HEK293 (cell line): ENCODE data around the gene ADRA2C.

ENCODE experiments used
- CTCF ChIA-PET: fragments of 350-600 bp; formaldehyde crosslinking; extraction: SDS; loops from one replicate; lab custom pipeline; 2021; ENCODE audit warnings: antibody characterized with exemption; lab: Yijun Ruan, JAX
- POLR2A ChIA-PET: fragments of 300-600 bp; formaldehyde crosslinking; extraction: SDS; loops from one replicate; lab custom pipeline; 2020; ENCODE audit warnings: antibody characterized with exemption, inconsistent platforms; lab: Yijun Ruan, JAX
- H3K27ac ChIP-seq: fragments of 200-500 bp; sonication (Bioruptor generic); 2 replicates; pipeline ENCODE4 v1.5.1; 2014; ENCODE audit warnings: low read depth, low read length, control low read depth, inconsistent platforms; ENCODE audit errors: extremely low read depth
- H3K36me3 ChIP-seq, 2 experiments: fragments of 200-500 bp in 1 of 2; sonication (Bioruptor generic) in 1 of 2; 1 replicate in 1 of 2; 2 replicates in 1 of 2; pipeline ENCODE4 v1.5.1; 2014 to 2017; ENCODE audit warnings: inconsistent platforms in 2 of 2, low read length in 2 of 2; ENCODE audit not compliant: control insufficient read depth in 2 of 2, insufficient read depth in 1 of 2
- H3K4me1 ChIP-seq: fragments of 200-500 bp; sonication (Bioruptor generic); 2 replicates; pipeline ENCODE4 v1.5.1; 2014; ENCODE audit warnings: mild to moderate bottlenecking, low read length, inconsistent platforms; ENCODE audit not compliant: control insufficient read depth, insufficient read depth
- H3K4me3 ChIP-seq: 2 replicates; pipeline ENCODE4 v1.5.1; 2011; ENCODE audit warnings: low read depth, mild to moderate bottlenecking, control low read depth, low read length, moderate library complexity
- H3K9me3 ChIP-seq: fragments of 200-500 bp; sonication (Bioruptor generic); 2 replicates; pipeline ENCODE4 v1.5.1; 2014; ENCODE audit warnings: low read depth, low read length, inconsistent platforms; ENCODE audit not compliant: control insufficient read depth, insufficient read depth
- ZIC2 ChIP-seq: fragments of 450-650 bp; formaldehyde crosslinking; IDR thresholded peaks from 2 replicates; pipeline ENCODE4 v1.5.1; 2016; ENCODE audit warnings: missing biosample characterization, missing genetic modification characterization
- ZNF132 ChIP-seq: fragments of 450-650 bp; formaldehyde crosslinking; IDR thresholded peaks from 2 replicates; pipeline ENCODE4 v1.5.1; 2017; ENCODE audit warnings: missing biosample characterization, missing genetic modification characterization, borderline replicate concordance
- ZNF544 ChIP-seq: fragments of 450-650 bp; formaldehyde crosslinking; IDR thresholded peaks from 2 replicates; pipeline ENCODE4 v1.5.0; 2017; ENCODE audit warnings: missing biosample characterization, missing genetic modification characterization
- ZNF549 ChIP-seq: fragments of 450-650 bp; IDR thresholded peaks from 2 replicates; pipeline ENCODE4 v1.5.1; 2018; ENCODE audit warnings: missing biosample characterization, missing genetic modification characterization, mild to moderate bottlenecking, inconsistent platforms, moderate library complexity
- ZNF558 ChIP-seq: fragments of 450-650 bp; formaldehyde crosslinking; IDR thresholded peaks from 2 replicates; pipeline ENCODE4 v1.5.1; 2016; ENCODE audit warnings: missing biosample characterization, missing genetic modification characterization
- ZNF600 ChIP-seq: fragments of 450-650 bp; formaldehyde crosslinking; IDR thresholded peaks from 2 replicates; pipeline ENCODE4 v1.5.1; 2016; ENCODE audit warnings: missing biosample characterization, missing genetic modification characterization
- TF ChIP-seq, protein P1 (sequence below): fragments of 450-650 bp; formaldehyde crosslinking; IDR thresholded peaks from 2 replicates; pipeline ENCODE4 v1.5.1; 2017; ENCODE audit warnings: missing biosample characterization, missing genetic modification characterization
- TF ChIP-seq, protein P2 (sequence below): fragments of 450-650 bp; formaldehyde crosslinking; IDR thresholded peaks from 2 replicates; pipeline ENCODE4 v1.5.1; 2016; ENCODE audit warnings: missing biosample characterization, missing genetic modification characterization
- TF ChIP-seq, protein P3 (sequence below): sonication (generic); formaldehyde crosslinking; IDR thresholded peaks from 2 replicates; pipeline ENCODE4 v1.8.1; 2022; ENCODE audit warnings: mild to moderate bottlenecking, moderate library complexity, missing genetic modification reagents
- TF ChIP-seq, protein P4 (sequence below): fragments of 450-650 bp; formaldehyde crosslinking; conservative IDR thresholded peaks from 2 replicates; pipeline ENCODE4 v1.5.1; 2016; ENCODE audit warnings: low read depth, missing biosample characterization, missing genetic modification characterization
- TF ChIP-seq, protein P5 (sequence below): fragments of 450-650 bp; formaldehyde crosslinking; IDR thresholded peaks from 2 replicates; pipeline ENCODE4 v1.5.1; 2016; ENCODE audit warnings: missing biosample characterization, missing genetic modification characterization
- TF ChIP-seq, protein P6 (sequence below): fragments of 450-650 bp; formaldehyde crosslinking; IDR thresholded peaks from 2 replicates; pipeline ENCODE4 v1.5.1; 2016; ENCODE audit warnings: missing biosample characterization, missing genetic modification characterization

The ADRA2C gene

DNA sequence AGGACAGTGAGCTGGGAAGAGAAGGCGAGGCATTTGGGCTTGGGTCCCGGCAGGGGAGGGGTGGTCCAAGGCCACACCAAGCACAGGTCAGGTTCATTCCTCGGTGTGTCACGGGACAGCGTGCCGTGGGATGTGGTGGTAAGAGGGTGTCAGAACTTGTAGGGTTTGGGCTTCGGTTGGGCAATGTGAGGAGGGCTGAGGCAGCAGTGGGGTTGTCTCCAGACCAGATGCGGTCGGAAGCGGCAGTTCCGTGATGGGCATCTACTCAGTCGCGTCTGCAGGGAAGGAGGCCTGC lies 22.1 kb downstream of the ADRA2C start (continued):
- TF ChIP-seq, protein P1, sequence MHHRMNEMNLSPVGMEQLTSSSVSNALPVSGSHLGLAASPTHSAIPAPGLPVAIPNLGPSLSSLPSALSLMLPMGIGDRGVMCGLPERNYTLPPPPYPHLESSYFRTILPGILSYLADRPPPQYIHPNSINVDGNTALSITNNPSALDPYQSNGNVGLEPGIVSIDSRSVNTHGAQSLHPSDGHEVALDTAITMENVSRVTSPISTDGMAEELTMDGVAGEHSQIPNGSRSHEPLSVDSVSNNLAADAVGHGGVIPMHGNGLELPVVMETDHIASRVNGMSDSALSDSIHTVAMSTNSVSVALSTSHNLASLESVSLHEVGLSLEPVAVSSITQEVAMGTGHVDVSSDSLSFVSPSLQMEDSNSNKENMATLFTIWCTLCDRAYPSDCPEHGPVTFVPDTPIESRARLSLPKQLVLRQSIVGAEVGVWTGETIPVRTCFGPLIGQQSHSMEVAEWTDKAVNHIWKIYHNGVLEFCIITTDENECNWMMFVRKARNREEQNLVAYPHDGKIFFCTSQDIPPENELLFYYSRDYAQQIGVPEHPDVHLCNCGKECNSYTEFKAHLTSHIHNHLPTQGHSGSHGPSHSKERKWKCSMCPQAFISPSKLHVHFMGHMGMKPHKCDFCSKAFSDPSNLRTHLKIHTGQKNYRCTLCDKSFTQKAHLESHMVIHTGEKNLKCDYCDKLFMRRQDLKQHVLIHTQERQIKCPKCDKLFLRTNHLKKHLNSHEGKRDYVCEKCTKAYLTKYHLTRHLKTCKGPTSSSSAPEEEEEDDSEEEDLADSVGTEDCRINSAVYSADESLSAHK (tag by site-specific recombination) = no peak

DNA sequence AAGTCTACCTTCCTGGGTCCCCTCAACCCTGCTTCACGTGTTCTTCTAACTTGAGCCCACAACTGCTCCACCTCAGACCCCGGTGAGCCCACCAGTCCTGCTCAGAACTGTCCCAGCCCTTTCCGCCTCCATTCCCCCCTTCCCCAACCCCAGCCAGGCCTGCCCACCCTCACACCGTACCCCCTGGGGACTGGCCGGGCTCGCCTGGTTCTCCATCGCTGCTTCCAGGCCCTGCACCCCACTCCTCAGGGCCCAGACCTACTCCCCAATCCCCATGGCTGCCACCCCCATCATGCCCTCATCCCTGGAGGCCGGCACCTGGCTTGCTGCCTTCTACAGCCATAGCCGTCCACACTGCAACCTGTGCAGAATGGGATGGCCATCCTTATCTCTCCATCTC lies 23.4 kb downstream of the ADRA2C start:
- Histone ChIP-seq H3K4me1 (no peaks in the 10 kb centered on the region), H3K36me3 (no peaks in the 10 kb centered on the region), H3K27ac (no peak overlapping the region), H3K4me3 (no peak overlapping the region), H3K9me3 (no peaks in the 10 kb centered on the region)
- ChIA-PET CTCF (no interaction called here), POLR2A (no interaction called here)
- TF ChIP-seq ZNF132 = no peak
- TF ChIP-seq, protein P2, sequence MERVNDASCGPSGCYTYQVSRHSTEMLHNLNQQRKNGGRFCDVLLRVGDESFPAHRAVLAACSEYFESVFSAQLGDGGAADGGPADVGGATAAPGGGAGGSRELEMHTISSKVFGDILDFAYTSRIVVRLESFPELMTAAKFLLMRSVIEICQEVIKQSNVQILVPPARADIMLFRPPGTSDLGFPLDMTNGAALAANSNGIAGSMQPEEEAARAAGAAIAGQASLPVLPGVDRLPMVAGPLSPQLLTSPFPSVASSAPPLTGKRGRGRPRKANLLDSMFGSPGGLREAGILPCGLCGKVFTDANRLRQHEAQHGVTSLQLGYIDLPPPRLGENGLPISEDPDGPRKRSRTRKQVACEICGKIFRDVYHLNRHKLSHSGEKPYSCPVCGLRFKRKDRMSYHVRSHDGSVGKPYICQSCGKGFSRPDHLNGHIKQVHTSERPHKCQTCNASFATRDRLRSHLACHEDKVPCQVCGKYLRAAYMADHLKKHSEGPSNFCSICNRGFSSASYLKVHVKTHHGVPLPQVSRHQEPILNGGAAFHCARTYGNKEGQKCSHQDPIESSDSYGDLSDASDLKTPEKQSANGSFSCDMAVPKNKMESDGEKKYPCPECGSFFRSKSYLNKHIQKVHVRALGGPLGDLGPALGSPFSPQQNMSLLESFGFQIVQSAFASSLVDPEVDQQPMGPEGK = no peak
- TF ChIP-seq, protein P3, sequence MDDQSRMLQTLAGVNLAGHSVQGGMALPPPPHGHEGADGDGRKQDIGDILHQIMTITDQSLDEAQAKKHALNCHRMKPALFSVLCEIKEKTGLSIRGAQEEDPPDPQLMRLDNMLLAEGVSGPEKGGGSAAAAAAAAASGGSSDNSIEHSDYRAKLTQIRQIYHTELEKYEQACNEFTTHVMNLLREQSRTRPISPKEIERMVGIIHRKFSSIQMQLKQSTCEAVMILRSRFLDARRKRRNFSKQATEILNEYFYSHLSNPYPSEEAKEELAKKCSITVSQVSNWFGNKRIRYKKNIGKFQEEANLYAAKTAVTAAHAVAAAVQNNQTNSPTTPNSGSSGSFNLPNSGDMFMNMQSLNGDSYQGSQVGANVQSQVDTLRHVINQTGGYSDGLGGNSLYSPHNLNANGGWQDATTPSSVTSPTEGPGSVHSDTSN (CRISPR knock-in tag) = no peak
- no peak for TF ChIP-seq ZNF600 (tag by site-specific recombination)
- TF ChIP-seq ZNF544 (tag by site-specific recombination) = no peak
- TF ChIP-seq, protein P4, sequence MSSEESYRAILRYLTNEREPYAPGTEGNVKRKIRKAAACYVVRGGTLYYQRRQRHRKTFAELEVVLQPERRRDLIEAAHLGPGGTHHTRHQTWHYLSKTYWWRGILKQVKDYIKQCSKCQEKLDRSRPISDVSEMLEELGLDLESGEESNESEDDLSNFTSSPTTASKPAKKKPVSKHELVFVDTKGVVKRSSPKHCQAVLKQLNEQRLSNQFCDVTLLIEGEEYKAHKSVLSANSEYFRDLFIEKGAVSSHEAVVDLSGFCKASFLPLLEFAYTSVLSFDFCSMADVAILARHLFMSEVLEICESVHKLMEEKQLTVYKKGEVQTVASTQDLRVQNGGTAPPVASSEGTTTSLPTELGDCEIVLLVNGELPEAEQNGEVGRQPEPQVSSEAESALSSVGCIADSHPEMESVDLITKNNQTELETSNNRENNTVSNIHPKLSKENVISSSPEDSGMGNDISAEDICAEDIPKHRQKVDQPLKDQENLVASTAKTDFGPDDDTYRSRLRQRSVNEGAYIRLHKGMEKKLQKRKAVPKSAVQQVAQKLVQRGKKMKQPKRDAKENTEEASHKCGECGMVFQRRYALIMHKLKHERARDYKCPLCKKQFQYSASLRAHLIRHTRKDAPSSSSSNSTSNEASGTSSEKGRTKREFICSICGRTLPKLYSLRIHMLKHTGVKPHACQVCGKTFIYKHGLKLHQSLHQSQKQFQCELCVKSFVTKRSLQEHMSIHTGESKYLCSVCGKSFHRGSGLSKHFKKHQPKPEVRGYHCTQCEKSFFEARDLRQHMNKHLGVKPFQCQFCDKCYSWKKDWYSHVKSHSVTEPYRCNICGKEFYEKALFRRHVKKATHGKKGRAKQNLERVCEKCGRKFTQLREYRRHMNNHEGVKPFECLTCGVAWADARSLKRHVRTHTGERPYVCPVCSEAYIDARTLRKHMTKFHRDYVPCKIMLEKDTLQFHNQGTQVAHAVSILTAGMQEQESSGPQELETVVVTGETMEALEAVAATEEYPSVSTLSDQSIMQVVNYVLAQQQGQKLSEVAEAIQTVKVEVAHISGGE (tag by site-specific recombination) = no peak
- TF ChIP-seq ZNF558 = no peak
- no peak for TF ChIP-seq ZNF549
- TF ChIP-seq ZIC2 = no peak
- TF ChIP-seq, protein P5, sequence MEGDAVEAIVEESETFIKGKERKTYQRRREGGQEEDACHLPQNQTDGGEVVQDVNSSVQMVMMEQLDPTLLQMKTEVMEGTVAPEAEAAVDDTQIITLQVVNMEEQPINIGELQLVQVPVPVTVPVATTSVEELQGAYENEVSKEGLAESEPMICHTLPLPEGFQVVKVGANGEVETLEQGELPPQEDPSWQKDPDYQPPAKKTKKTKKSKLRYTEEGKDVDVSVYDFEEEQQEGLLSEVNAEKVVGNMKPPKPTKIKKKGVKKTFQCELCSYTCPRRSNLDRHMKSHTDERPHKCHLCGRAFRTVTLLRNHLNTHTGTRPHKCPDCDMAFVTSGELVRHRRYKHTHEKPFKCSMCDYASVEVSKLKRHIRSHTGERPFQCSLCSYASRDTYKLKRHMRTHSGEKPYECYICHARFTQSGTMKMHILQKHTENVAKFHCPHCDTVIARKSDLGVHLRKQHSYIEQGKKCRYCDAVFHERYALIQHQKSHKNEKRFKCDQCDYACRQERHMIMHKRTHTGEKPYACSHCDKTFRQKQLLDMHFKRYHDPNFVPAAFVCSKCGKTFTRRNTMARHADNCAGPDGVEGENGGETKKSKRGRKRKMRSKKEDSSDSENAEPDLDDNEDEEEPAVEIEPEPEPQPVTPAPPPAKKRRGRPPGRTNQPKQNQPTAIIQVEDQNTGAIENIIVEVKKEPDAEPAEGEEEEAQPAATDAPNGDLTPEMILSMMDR (tag by site-specific recombination) = no peak
- TF ChIP-seq, protein P6, sequence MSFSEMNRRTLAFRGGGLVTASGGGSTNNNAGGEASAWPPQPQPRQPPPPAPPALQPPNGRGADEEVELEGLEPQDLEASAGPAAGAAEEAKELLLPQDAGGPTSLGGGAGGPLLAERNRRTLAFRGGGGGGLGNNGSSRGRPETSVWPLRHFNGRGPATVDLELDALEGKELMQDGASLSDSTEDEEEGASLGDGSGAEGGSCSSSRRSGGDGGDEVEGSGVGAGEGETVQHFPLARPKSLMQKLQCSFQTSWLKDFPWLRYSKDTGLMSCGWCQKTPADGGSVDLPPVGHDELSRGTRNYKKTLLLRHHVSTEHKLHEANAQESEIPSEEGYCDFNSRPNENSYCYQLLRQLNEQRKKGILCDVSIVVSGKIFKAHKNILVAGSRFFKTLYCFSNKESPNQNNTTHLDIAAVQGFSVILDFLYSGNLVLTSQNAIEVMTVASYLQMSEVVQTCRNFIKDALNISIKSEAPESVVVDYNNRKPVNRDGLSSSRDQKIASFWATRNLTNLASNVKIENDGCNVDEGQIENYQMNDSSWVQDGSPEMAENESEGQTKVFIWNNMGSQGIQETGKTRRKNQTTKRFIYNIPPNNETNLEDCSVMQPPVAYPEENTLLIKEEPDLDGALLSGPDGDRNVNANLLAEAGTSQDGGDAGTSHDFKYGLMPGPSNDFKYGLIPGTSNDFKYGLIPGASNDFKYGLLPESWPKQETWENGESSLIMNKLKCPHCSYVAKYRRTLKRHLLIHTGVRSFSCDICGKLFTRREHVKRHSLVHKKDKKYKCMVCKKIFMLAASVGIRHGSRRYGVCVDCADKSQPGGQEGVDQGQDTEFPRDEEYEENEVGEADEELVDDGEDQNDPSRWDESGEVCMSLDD (tag by site-specific recombination) = no peak
- TF ChIP-seq, all 188 proteins: peak for 0
